MCF 10A (cell line): ENCODE measurements around the gene TRPM5. TPM values are rescaled to one million over a fixed set of nuclear protein-coding genes. Genes with fewer than 3 reads are reported as not detected.

Experiments used
- Bru-seq: library from RNA; stranded (reverse); fragments of 400-500 nt; gene quantifications from one replicate; lab custom pipeline; 2021; lab: Mats Ljungman, UMichigan
- BruChase-seq, 2 experiments: library from RNA; stranded (reverse); fragments of 400-500 nt; gene quantifications; one replicate each; lab custom pipeline; 2021; lab: Mats Ljungman, UMichigan
- BruUV-seq: library from RNA; stranded (reverse); fragments of 400-500 nt; replicated peaks from 2 replicates; lab custom pipeline; 2021; lab: Mats Ljungman, UMichigan
- CTCF ChIA-PET: fragments of 300-600 bp; sonication (Branson Sonifier 250); formaldehyde crosslinking; extraction: SDS; loops from one replicate; lab custom pipeline; 2021; ENCODE audit warnings: antibody characterized with exemption, inconsistent platforms; lab: Yijun Ruan, JAX
- POLR2A ChIA-PET: fragments of 300-600, 350-650 bp; sonication (Branson Sonifier 250); formaldehyde crosslinking; extraction: SDS; loops from one replicate; lab custom pipeline; 2020; ENCODE audit warnings: antibody characterized with exemption, inconsistent platforms; lab: Yijun Ruan, JAX
- DNase-seq: peaks from one replicate; pipeline ENCODE4 v3.0.0-alpha.2; 2018; ENCODE audit not compliant: unreplicated experiment
- H3K27ac Mint-ChIP-seq: one replicate; pipeline ENCODE4 v1.8.0; 2022; ENCODE audit warnings: mild to moderate bottlenecking, low read depth, mixed read lengths; ENCODE audit not compliant: unreplicated experiment
- H3K27me3 Mint-ChIP-seq: one replicate; pipeline ENCODE4 v1.8.0; 2022; ENCODE audit warnings: mixed read lengths; ENCODE audit not compliant: insufficient read depth, unreplicated experiment
- H3K36me3 Mint-ChIP-seq: one replicate; pipeline ENCODE4 v1.8.0; 2022; ENCODE audit warnings: mild to moderate bottlenecking, moderate library complexity, mixed read lengths; ENCODE audit not compliant: insufficient read depth, unreplicated experiment
- H3K4me1 Mint-ChIP-seq: one replicate; pipeline ENCODE4 v1.8.0; 2022; ENCODE audit warnings: mixed read lengths; ENCODE audit not compliant: insufficient read depth, unreplicated experiment
- H3K4me3 Mint-ChIP-seq: one replicate; pipeline ENCODE4 v1.8.0; 2022; ENCODE audit warnings: mild to moderate bottlenecking, moderate library complexity, mixed read lengths; ENCODE audit not compliant: unreplicated experiment
- H3K9me3 Mint-ChIP-seq: one replicate; pipeline ENCODE4 v1.8.0; 2022; ENCODE audit warnings: mixed read lengths; ENCODE audit not compliant: unreplicated experiment
- intact Hi-C: fragments of 100-400 bp; cut with micrococcal nuclease; formaldehyde crosslinking; loops from 2 replicates; pipeline ENCODE4 v1.14.1; 2022
- long read RNA-seq: library from polyadenylated mRNA; stranded (forward); transcript quantifications from one replicate; pipeline ENCODE4 v2.0.0, GENCODE V29; 2022
- total RNA-seq: library from RNA; stranded (reverse); gene quantifications from 2 replicates; pipeline ENCODE4 v1.2.3, GENCODE V29; 2022
- TF ChIP-seq, protein P1 (sequence below): fragments of 200-600 bp; IDR thresholded peaks from one replicate; pipeline ENCODE4 v1.8.0; 2022; ENCODE audit warnings: antibody characterized with exemption, mild to moderate bottlenecking; ENCODE audit not compliant: unreplicated experiment

TRPM5 gene, protein sequence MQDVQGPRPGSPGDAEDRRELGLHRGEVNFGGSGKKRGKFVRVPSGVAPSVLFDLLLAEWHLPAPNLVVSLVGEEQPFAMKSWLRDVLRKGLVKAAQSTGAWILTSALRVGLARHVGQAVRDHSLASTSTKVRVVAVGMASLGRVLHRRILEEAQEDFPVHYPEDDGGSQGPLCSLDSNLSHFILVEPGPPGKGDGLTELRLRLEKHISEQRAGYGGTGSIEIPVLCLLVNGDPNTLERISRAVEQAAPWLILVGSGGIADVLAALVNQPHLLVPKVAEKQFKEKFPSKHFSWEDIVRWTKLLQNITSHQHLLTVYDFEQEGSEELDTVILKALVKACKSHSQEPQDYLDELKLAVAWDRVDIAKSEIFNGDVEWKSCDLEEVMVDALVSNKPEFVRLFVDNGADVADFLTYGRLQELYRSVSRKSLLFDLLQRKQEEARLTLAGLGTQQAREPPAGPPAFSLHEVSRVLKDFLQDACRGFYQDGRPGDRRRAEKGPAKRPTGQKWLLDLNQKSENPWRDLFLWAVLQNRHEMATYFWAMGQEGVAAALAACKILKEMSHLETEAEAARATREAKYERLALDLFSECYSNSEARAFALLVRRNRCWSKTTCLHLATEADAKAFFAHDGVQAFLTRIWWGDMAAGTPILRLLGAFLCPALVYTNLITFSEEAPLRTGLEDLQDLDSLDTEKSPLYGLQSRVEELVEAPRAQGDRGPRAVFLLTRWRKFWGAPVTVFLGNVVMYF (N-terminal part only)
- total RNA-seq (not detected in 2 replicates), Bru-seq, nascent RNA (not detected), BruChase-seq, experiment 1, labeled RNA remaining after a 6-hour chase (not detected), BruChase-seq, experiment 2, labeled RNA remaining after a 2-hour chase (not detected)
- long read RNA-seq = 0 reads

DNA sequence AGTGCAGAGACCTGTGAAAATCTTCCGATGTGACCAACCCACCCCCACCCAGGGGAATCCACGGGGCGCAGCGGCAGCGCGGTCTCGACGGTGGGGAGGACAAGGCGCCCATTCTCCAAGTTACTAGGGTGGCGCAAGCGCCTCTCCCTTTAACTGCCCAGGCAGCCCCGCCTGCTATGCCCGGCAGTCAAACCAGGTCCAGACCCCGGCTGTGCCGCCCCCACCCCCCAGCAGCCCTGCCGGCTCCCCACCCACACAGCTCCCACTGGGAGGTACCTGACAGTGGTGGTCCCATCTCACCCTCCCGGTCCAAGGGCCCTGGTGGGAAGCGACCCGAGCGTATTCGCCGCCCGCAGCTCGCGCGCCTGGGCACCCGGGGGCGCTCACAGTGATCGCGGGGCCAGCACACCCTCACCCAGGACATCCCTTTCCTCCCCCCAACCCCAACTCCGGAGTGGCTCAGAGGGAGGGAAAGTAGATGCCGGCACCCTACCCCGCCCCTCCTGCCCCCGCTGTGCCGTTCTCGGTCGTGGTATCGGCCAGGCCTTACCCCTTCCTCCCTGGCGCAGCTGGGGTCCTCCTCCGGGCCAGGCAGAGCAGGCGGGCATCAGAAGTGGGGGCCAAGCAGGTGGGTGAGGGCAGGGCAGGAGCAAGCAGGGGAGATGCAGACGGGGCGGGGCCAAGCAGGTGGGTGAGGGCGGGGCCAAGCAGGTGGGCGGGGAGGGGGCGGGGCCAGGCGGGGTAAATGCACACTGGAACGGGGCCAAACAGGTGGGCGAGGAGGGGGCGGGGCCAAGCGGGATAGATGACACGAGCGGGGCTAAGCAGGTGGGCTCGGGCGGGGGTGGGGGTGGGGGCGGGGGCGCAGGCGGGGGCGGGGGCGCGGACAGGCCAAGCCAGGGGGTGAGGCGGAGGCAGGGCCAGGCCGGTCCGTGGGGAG is at the start of gene TRPM5:
TSS of gene TRPM5 (minus strand) at position 634 of the 940 bp plus-strand sequence. CDS start 21,478 bp downstream, outside the sequence.
- DNase-seq = no peak
- Mint-ChIP-seq H3K9me3 (no peaks in the 10 kb centered on the region), H3K27ac (no peak within 1 kb of the TSS), H3K27me3 (peaks cover 26% of the 10 kb centered on the region), H3K36me3 (no peaks in the 10 kb centered on the region), H3K4me3 (no peak within 1 kb of the TSS), H3K4me1 (no peaks in the 10 kb centered on the region)
- POLR2A ChIA-PET = no interaction called here
- no TSS peak for BruUV-seq
- intact Hi-C loops = no loop called here
- CTCF ChIA-PET = interaction anchor here (0.6 kb wide), 1 partner anchor 19 kb away, joined by 3 read pairs; no protein-coding TSS in a partner anchor
- TF ChIP-seq, protein P1, sequence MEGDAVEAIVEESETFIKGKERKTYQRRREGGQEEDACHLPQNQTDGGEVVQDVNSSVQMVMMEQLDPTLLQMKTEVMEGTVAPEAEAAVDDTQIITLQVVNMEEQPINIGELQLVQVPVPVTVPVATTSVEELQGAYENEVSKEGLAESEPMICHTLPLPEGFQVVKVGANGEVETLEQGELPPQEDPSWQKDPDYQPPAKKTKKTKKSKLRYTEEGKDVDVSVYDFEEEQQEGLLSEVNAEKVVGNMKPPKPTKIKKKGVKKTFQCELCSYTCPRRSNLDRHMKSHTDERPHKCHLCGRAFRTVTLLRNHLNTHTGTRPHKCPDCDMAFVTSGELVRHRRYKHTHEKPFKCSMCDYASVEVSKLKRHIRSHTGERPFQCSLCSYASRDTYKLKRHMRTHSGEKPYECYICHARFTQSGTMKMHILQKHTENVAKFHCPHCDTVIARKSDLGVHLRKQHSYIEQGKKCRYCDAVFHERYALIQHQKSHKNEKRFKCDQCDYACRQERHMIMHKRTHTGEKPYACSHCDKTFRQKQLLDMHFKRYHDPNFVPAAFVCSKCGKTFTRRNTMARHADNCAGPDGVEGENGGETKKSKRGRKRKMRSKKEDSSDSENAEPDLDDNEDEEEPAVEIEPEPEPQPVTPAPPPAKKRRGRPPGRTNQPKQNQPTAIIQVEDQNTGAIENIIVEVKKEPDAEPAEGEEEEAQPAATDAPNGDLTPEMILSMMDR = no peak

DNA sequence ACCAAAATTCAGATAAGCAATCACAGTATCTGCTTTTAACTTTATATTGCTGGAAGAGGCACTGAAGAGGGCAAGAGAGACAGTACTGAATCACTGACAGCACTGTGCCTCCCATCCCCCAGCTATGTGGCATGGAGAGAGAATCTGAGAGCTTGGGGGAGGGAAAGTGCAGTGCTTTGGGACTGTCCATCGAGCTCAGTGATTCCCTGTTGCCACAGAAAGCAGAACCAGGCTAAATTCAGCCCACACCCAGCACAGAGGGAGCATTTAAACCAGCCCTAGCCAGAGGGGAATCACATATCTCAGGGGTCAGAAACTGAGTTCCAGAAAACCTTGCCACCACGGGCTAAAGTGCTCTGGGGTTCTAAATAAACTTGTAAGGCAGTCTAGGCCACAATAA is 44.8 kb upstream of the TRPM5 start:
- CTCF ChIA-PET = no interaction called here
- intact Hi-C loops = no loop called here
- Mint-ChIP-seq H3K9me3 (peaks cover 28% of the 10 kb centered on the region), H3K27me3 (peaks cover 65% of the 10 kb centered on the region), H3K4me3 (no peak overlapping the region), H3K36me3 (no peaks in the 10 kb centered on the region), H3K27ac (no peak overlapping the region), H3K4me1 (no peaks in the 10 kb centered on the region)
- TF ChIP-seq, protein P1 = no peak
- no peak for DNase-seq
- POLR2A ChIA-PET = no interaction called here
- no TSS peak for BruUV-seq

DNA sequence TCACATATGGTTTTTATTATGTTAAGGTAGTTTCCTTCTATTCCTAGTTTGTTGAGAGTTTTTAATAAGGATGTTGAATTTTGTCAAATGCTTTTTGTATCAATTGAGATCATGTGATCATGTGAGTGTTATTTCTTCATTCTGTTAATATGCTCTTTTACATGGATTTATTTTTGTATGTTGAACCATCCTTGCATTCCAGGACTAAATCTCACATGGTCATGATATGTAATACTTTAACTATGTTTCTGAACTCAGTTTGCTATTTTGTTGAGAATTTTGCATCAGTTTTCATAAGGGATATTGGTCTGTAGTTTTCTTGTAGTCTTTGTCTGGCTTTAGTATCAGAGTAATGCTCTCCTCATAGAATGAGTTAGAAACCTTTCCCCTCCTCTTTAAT is 43.7 kb upstream of the TRPM5 start:
- H3K4me3 Mint-ChIP-seq = no peak overlapping the region
- BruUV-seq = no TSS peak
- H3K9me3 Mint-ChIP-seq = peaks cover 28% of the 10 kb centered on the region
- peaks cover 65% of the 10 kb centered on the region for H3K27me3 Mint-ChIP-seq
- no peak for DNase-seq
- no peaks in the 10 kb centered on the region for H3K36me3 Mint-ChIP-seq
- CTCF ChIA-PET = no interaction called here
- TF ChIP-seq, protein P1 = no peak
- POLR2A ChIA-PET = no interaction called here
- no peaks in the 10 kb centered on the region for H3K4me1 Mint-ChIP-seq
- intact Hi-C loops = no loop called here
- H3K27ac Mint-ChIP-seq = no peak overlapping the region
